K562 (cell line): ENCODE results near the gene KHDC3L. TPM values are rescaled to one million over a fixed set of nuclear protein-coding genes. Genes with fewer than 3 reads are reported as not detected.

Experiments used
- BRF1 ChIP-seq: IDR thresholded peaks from 3 replicates; pipeline ENCODE4 v1.6.1; 2011; ENCODE audit warnings: borderline replicate concordance, mild to moderate bottlenecking; ENCODE audit not compliant: insufficient read length; ENCODE audit errors: extremely low read depth
- CSDE1 ChIP-seq, 2 experiments: fragments of 450-650 bp; IDR thresholded peaks; 2 replicates each; pipeline ENCODE4 v1.6.1; 2016; ENCODE audit warnings: mild to moderate bottlenecking in 1 of 2
- E2F6 ChIP-seq, 2 experiments: IDR thresholded peaks; 2 replicates each; pipeline ENCODE4 v1.6.1; 2011; ENCODE audit warnings: borderline replicate concordance in 1 of 2, control low read depth in 1 of 2, low read depth in 1 of 2, low read length in 1 of 2, mild to moderate bottlenecking in 1 of 2, mixed read lengths in 1 of 2, moderate library complexity in 1 of 2; ENCODE audit not compliant: insufficient read depth in 1 of 2, insufficient read length in 1 of 2, poor library complexity in 1 of 2, severe bottlenecking in 1 of 2; ENCODE audit errors: extremely low read depth in 1 of 2
- KLF1 ChIP-seq: fragments of 450-650 bp; IDR thresholded peaks from 2 replicates; pipeline ENCODE4 v1.6.1; 2016; ENCODE audit warnings: missing genetic modification characterization, missing compliant biosample characterization
- NCOR1 ChIP-seq: fragments of 450-650 bp; IDR thresholded peaks from 2 replicates; pipeline ENCODE4 v1.6.1; 2016; ENCODE audit warnings: mild to moderate bottlenecking, moderate library complexity
- NFIC ChIP-seq: fragments of 450-650 bp; IDR thresholded peaks from 2 replicates; pipeline ENCODE4 v1.6.1; 2017; ENCODE audit warnings: mild to moderate bottlenecking, inconsistent platforms
- NFRKB ChIP-seq: fragments of 450-650 bp; IDR thresholded peaks from 2 replicates; pipeline ENCODE4 v1.6.1; 2016; ENCODE audit warnings: low read depth
- NR3C1 ChIP-seq: sonication (generic); formaldehyde crosslinking; IDR thresholded peaks from 2 replicates; pipeline ENCODE4 v1.8.1; 2022; ENCODE audit warnings: missing genetic modification reagents
- PPARD ChIP-seq: fragments of 250-450 bp; sonication (Bioruptor Pico); IDR thresholded peaks from 2 replicates; pipeline ENCODE4 v1.8.0; 2022; ENCODE audit warnings: inconsistent platforms, mild to moderate bottlenecking, moderate library complexity
- RFX5 ChIP-seq: IDR thresholded peaks from 2 replicates; pipeline ENCODE4 v1.6.1; 2011; ENCODE audit warnings: low read depth, mild to moderate bottlenecking, improper control_type of control experiment, low read length
- STAG1 ChIP-seq: sonication (generic); formaldehyde crosslinking; IDR thresholded peaks from 2 replicates; pipeline ENCODE4 v1.5.0; 2020; ENCODE audit warnings: missing genetic modification reagents, borderline replicate concordance
- ZNF316 ChIP-seq: fragments of 450-650 bp; IDR thresholded peaks from 2 replicates; pipeline ENCODE4 v1.6.1; 2016
- ZNF699 ChIP-seq: fragments of 250-450 bp; sonication (Bioruptor Pico); IDR thresholded peaks from 2 replicates; pipeline ENCODE4 v1.8.0; 2021; ENCODE audit warnings: mild to moderate bottlenecking, moderate library complexity; ENCODE audit not compliant: insufficient replicate concordance
- polyA plus RNA-seq, 8 experiments: library from polyadenylated mRNA; depleted of rRNA in 4 of 8; stranded (reverse) in 5 of 8; unstranded in 3 of 8; fragments of >200 nt; fragmentation: Nextera tagmentation in 2 of 8; fragmentation: Illumina TruSeq in 1 of 8; extraction: Ambion mirVana in 2 of 8; extraction: Trizol in 1 of 8; gene quantifications; 2 replicates each; pipeline versions ENCODE4 v1.2.1 to v1.2.3, GENCODE V29; 2011 to 2014; ENCODE audit warnings: inconsistent platforms in 1 of 8, missing spikeins in 1 of 8
- total RNA-seq, 7 experiments: library from RNA; depleted of rRNA in 6 of 7; stranded (reverse); fragments of >200 nt in 6 of 7; fragmentation: Illumina TruSeq in 2 of 7; extraction: Trizol in 2 of 7; gene quantifications; 2 replicates each; pipeline versions ENCODE4 v1.2.1 to v1.2.3, GENCODE V29; 2011 to 2021; ENCODE audit warnings: low replicate concordance in 1 of 7
- TF ChIP-seq, protein P1 (sequence below), 2 experiments: fragments of 450-650 bp; formaldehyde crosslinking in 1 of 2; IDR thresholded peaks; 2 replicates each; pipeline versions ENCODE4 v1.4.0 to v1.6.1; 2014 to 2020; ENCODE audit warnings: mild to moderate bottlenecking in 2 of 2, borderline replicate concordance in 1 of 2, low read depth in 1 of 2
- TF ChIP-seq, protein P2 (sequence below): IDR thresholded peaks from 2 replicates; pipeline ENCODE4 v1.6.1; 2011; ENCODE audit warnings: borderline replicate concordance, low read depth, mild to moderate bottlenecking, moderate library complexity, low read length; ENCODE audit not compliant: insufficient read depth, poor library complexity, severe bottlenecking

The KHDC3L gene
- total and polyA plus RNA-seq, 9 of the 15 experiments (the other 6 are each of a cell fraction or from before 2014, with no cell fraction given): not detected

- TF ChIP-seq NCOR1: peak; percentile 13; the same call in 1 of the 2 replicates
- TF ChIP-seq PPARD (CRISPR knock-in tag): no peak
- no peak for TF ChIP-seq BRF1
- TF ChIP-seq, protein P1, sequence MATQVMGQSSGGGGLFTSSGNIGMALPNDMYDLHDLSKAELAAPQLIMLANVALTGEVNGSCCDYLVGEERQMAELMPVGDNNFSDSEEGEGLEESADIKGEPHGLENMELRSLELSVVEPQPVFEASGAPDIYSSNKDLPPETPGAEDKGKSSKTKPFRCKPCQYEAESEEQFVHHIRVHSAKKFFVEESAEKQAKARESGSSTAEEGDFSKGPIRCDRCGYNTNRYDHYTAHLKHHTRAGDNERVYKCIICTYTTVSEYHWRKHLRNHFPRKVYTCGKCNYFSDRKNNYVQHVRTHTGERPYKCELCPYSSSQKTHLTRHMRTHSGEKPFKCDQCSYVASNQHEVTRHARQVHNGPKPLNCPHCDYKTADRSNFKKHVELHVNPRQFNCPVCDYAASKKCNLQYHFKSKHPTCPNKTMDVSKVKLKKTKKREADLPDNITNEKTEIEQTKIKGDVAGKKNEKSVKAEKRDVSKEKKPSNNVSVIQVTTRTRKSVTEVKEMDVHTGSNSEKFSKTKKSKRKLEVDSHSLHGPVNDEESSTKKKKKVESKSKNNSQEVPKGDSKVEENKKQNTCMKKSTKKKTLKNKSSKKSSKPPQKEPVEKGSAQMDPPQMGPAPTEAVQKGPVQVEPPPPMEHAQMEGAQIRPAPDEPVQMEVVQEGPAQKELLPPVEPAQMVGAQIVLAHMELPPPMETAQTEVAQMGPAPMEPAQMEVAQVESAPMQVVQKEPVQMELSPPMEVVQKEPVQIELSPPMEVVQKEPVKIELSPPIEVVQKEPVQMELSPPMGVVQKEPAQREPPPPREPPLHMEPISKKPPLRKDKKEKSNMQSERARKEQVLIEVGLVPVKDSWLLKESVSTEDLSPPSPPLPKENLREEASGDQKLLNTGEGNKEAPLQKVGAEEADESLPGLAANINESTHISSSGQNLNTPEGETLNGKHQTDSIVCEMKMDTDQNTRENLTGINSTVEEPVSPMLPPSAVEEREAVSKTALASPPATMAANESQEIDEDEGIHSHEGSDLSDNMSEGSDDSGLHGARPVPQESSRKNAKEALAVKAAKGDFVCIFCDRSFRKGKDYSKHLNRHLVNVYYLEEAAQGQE (IDR thresholded peaks at IDR 0.05; ENCODE audit: borderline replicate concordance): peak; percentile 64
- TF ChIP-seq, protein P1 (CRISPR knock-in tag; IDR thresholded peaks at IDR 0.05; ENCODE audit: low read depth): 0 out of 2 replicates have a peak, but pooled peaks have one; percentile 12
- TF ChIP-seq NR3C1 (CRISPR knock-in tag): no peak
- no peak for TF ChIP-seq ZNF699 (CRISPR knock-in tag)
- TF ChIP-seq ZNF316: peak; percentile 99
- TF ChIP-seq, protein P2, sequence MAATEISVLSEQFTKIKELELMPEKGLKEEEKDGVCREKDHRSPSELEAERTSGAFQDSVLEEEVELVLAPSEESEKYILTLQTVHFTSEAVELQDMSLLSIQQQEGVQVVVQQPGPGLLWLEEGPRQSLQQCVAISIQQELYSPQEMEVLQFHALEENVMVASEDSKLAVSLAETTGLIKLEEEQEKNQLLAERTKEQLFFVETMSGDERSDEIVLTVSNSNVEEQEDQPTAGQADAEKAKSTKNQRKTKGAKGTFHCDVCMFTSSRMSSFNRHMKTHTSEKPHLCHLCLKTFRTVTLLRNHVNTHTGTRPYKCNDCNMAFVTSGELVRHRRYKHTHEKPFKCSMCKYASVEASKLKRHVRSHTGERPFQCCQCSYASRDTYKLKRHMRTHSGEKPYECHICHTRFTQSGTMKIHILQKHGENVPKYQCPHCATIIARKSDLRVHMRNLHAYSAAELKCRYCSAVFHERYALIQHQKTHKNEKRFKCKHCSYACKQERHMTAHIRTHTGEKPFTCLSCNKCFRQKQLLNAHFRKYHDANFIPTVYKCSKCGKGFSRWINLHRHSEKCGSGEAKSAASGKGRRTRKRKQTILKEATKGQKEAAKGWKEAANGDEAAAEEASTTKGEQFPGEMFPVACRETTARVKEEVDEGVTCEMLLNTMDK: peak; percentile 87
- peak in 1 of 2 experiments; percentile 54; a peak in 1 of 4 replicates for TF ChIP-seq CSDE1 (IDR thresholded peaks at IDR 0.05)
- peak; percentile 70 to 80 for TF ChIP-seq E2F6 (IDR thresholded peaks at IDR 0.05; ENCODE audit: borderline replicate concordance in 1 of 2, extremely low read depth in 1 of 2, insufficient read depth in 1 of 2, insufficient read length in 1 of 2, low read depth in 1 of 2, low read length in 1 of 2, poor library complexity in 1 of 2, severe bottlenecking in 1 of 2)
- TF ChIP-seq KLF1: peak; percentile 99
- TF ChIP-seq RFX5: no peak
- peak; percentile 82; the same call in 1 of the 2 replicates for TF ChIP-seq NFRKB
- peak; percentile 29; the same call in 1 of the 2 replicates for TF ChIP-seq NFIC
- no peak; the same call in 1 of the 2 replicates for TF ChIP-seq STAG1 (CRISPR knock-in tag)
Observed at GRCh38 chr6:73388800-73389512, 26.5 kb downstream of the KHDC3L start (continued).
